Activated CD4-positive, alpha-beta T cell treated with anti-CD3 and anti-CD28 coated beads for 36 hours (primary cell): Measurements from ENCODE around the gene MAP6. TPM values are rescaled to one million over a fixed set of nuclear protein-coding genes. Genes with fewer than 3 reads are reported as not detected.

Source experiments
- ATAC-seq: fragments of 200-7000 bp; cut with Tn5 transposase; one replicate; pipeline ENCODE4 v1.10.0; 2021; ENCODE audit warnings: mild to moderate bottlenecking, moderate library complexity
- CTCF ChIA-PET: fragments of 350-600 bp; sonication (Branson Sonifier 250); formaldehyde crosslinking; loops from one replicate; lab custom pipeline; 2021; ENCODE audit warnings: antibody characterized with exemption; lab: Charles Lee
- POLR2A ChIA-PET: fragments of 350-600 bp; sonication (Branson Sonifier 250); formaldehyde crosslinking; loops from one replicate; lab custom pipeline; 2021; ENCODE audit warnings: antibody characterized with exemption, inconsistent platforms; lab: Charles Lee
- DNase-seq: peaks from one replicate; pipeline ENCODE4 v3.0.0-alpha.2; 2020
- H3K27ac Mint-ChIP-seq: one replicate; pipeline ENCODE4 v1.8.0; 2021; ENCODE audit warnings: mixed read lengths
- H3K27me3 Mint-ChIP-seq: one replicate; pipeline ENCODE4 v1.8.0; 2021; ENCODE audit warnings: mixed read lengths
- H3K36me3 Mint-ChIP-seq: one replicate; pipeline ENCODE4 v1.8.0; 2021; ENCODE audit warnings: low read depth, mixed read lengths
- H3K4me1 Mint-ChIP-seq: one replicate; pipeline ENCODE4 v1.8.0; 2021; ENCODE audit warnings: mixed read lengths
- H3K4me3 Mint-ChIP-seq: one replicate; pipeline ENCODE4 v1.8.0; 2021; ENCODE audit warnings: mild to moderate bottlenecking, moderate library complexity, mixed read lengths
- H3K9me3 Mint-ChIP-seq: one replicate; pipeline ENCODE4 v1.8.0; 2021; ENCODE audit warnings: low read depth, mixed read lengths
- intact Hi-C, 2 experiments: fragments of 100-400 bp; cut with DNase I in 1 of 2; cut with micrococcal nuclease in 1 of 2; formaldehyde crosslinking; loops; one replicate each; pipeline versions ENCODE4 v1.14.2 to v1.15.1; 2022 to 2024; cut with DNase I, micrococcal nuclease
- total RNA-seq, 2 experiments: library from RNA; stranded (reverse); gene quantifications; one replicate each; pipeline ENCODE4 v1.2.3, GENCODE V29; 2021

Gene MAP6
- total RNA-seq = under 1 TPM in 1 of 2 experiments, not detected in 1; 0.05 TPM

- Mint-ChIP-seq H3K27me3 (peaks cover 69% of the 10 kb centered on the region), H3K36me3 (no peaks in the 10 kb centered on the region), H3K4me3 (peak within 1 kb of the TSS; percentile 69), H3K27ac (peak within 1 kb of the TSS; percentile 17), H3K4me1 (peaks cover 12% of the 10 kb centered on the region), H3K9me3 (no peaks in the 10 kb centered on the region)
- DNase-seq = peak; percentile 59
- peak; percentile 40 for ATAC-seq
- intact Hi-C loops = no loop called here
- CTCF ChIA-PET = interaction anchor here (0.6 to 1.3 kb wide), 5 partner anchors 26 to 416 kb away, joined by 3 read pairs; no protein-coding TSS in a partner anchor
- POLR2A ChIA-PET = no interaction called here
Observed at GRCh38 chr11:75668451-75669297, at the start of gene MAP6. TSS of gene MAP6 (minus strand) at chr11:75669038. CDS start at chr11:75668369, 669 bp downstream.

- Mint-ChIP-seq H3K36me3 (no peaks in the 10 kb centered on the region), H3K27ac (no peak within 1 kb of the TSS), H3K27me3 (peaks cover 5% of the 10 kb centered on the region), H3K4me3 (no peak within 1 kb of the TSS), H3K4me1 (no peaks in the 10 kb centered on the region), H3K9me3 (no peaks in the 10 kb centered on the region)
- POLR2A ChIA-PET = no interaction called here
- CTCF ChIA-PET = no interaction called here
- ATAC-seq = no peak
- intact Hi-C loops = no loop called here
- no peak for DNase-seq
Observed at GRCh38 chr11:75717608-75718418, 49.0 kb upstream of the MAP6 start, which contains the start of gene MOGAT2. TSS of gene MOGAT2 (plus strand) at chr11:75717838. CDS start at chr11:75717889, 51 bp downstream.

- Mint-ChIP-seq H3K9me3 (no peaks in the 10 kb centered on the region), H3K27me3 (peaks cover 5% of the 10 kb centered on the region), H3K27ac (no peak overlapping the region), H3K4me1 (no peaks in the 10 kb centered on the region), H3K36me3 (no peaks in the 10 kb centered on the region), H3K4me3 (no peak overlapping the region)
- ChIA-PET POLR2A (no interaction called here), CTCF (no interaction called here)
- no peak for ATAC-seq
- intact Hi-C loops = no loop called here
- DNase-seq = no peak
Observed at GRCh38 chr11:75716659-75717058, 47.8 kb upstream of the MAP6 start.

GRCh38 chr11:75715688-75716087, 46.9 kb upstream of the MAP6 start:
- no peak for ATAC-seq
- Mint-ChIP-seq H3K4me1 (no peaks in the 10 kb centered on the region), H3K27ac (no peak overlapping the region), H3K36me3 (no peaks in the 10 kb centered on the region), H3K4me3 (no peak overlapping the region), H3K27me3 (peaks cover 7% of the 10 kb centered on the region), H3K9me3 (no peaks in the 10 kb centered on the region)
- CTCF ChIA-PET = no interaction called here
- POLR2A ChIA-PET = no interaction called here
- intact Hi-C loops = no loop called here
- DNase-seq = no peak

- ATAC-seq (no peak), DNase-seq (no peak)
- Mint-ChIP-seq H3K9me3 (no peaks in the 10 kb centered on the region), H3K27me3 (peaks cover 7% of the 10 kb centered on the region), H3K27ac (no peak overlapping the region), H3K36me3 (no peaks in the 10 kb centered on the region), H3K4me1 (no peaks in the 10 kb centered on the region), H3K4me3 (no peak overlapping the region)
- POLR2A ChIA-PET = no interaction called here
- intact Hi-C loops = no loop called here
- CTCF ChIA-PET = interaction anchor here (0.6 to 2.7 kb wide), 5 partner anchors 8 to 629 kb away, joined by 3 to 11 read pairs (median 3); no protein-coding TSS in a partner anchor
Observed at GRCh38 chr11:75714211-75714610, 45.4 kb upstream of the MAP6 start.

GRCh38 chr11:75706260-75706729, 37.5 kb upstream of the MAP6 start:
- ChIA-PET POLR2A (interaction anchor here (0.6 kb wide), 1 partner anchor 236 kb away, joined by 3 read pairs; no protein-coding TSS in a partner anchor), CTCF (interaction anchor here (0.6 to 2.6 kb wide), 33 partner anchors 8 to 943 kb away, joined by 3 to 8 read pairs (median 3); partner anchors contain the start of gene MAP6)
- H3K27ac Mint-ChIP-seq = no peak overlapping the region
- peak; percentile 82 for DNase-seq
- no peaks in the 10 kb centered on the region for H3K9me3 Mint-ChIP-seq
- peaks cover 10% of the 10 kb centered on the region for H3K4me1 Mint-ChIP-seq
- peaks cover 9% of the 10 kb centered on the region for H3K27me3 Mint-ChIP-seq
- no peak overlapping the region for H3K4me3 Mint-ChIP-seq
- intact Hi-C loops = loop anchor here in 1 of 2 experiments (1.0 to 5.0 kb wide), 2 partner anchors 161 to 612 kb away; no protein-coding TSS in a partner anchor
- H3K36me3 Mint-ChIP-seq = no peaks in the 10 kb centered on the region
- peak; percentile 96 for ATAC-seq

- H3K4me3 Mint-ChIP-seq = no peak overlapping the region
- no peak for ATAC-seq
- no peaks in the 10 kb centered on the region for H3K9me3 Mint-ChIP-seq
- CTCF ChIA-PET = interaction anchor here (0.6 to 2.6 kb wide), 31 partner anchors 8 to 943 kb away, joined by 3 to 8 read pairs (median 3); partner anchors contain the start of gene MAP6
- no peaks in the 10 kb centered on the region for H3K36me3 Mint-ChIP-seq
- H3K4me1 Mint-ChIP-seq = peaks cover 10% of the 10 kb centered on the region
- POLR2A ChIA-PET = no interaction called here
- no peak overlapping the region for H3K27ac Mint-ChIP-seq
- intact Hi-C loops = loop anchor here in 1 of 2 experiments (5.0 kb wide), 1 partner anchor 162 kb away; no protein-coding TSS in a partner anchor
- DNase-seq = no peak
- H3K27me3 Mint-ChIP-seq = peaks cover 7% of the 10 kb centered on the region
Observed at GRCh38 chr11:75705541-75705940, 36.7 kb upstream of the MAP6 start.

- peaks cover 10% of the 10 kb centered on the region for H3K4me1 Mint-ChIP-seq
- CTCF ChIA-PET = no interaction called here
- H3K4me3 Mint-ChIP-seq = no peak overlapping the region
Observed at GRCh38 chr11:75703695-75704237, 34.9 kb upstream of the MAP6 start.

GRCh38 chr11:75700940-75701339, 32.1 kb upstream of the MAP6 start:
- no peak for ATAC-seq
- no peaks in the 10 kb centered on the region for H3K9me3 Mint-ChIP-seq
- no peaks in the 10 kb centered on the region for H3K36me3 Mint-ChIP-seq
- no peak overlapping the region for H3K27ac Mint-ChIP-seq
- no peak for DNase-seq
- CTCF ChIA-PET = no interaction called here
- peaks cover 5% of the 10 kb centered on the region for H3K4me1 Mint-ChIP-seq
- intact Hi-C loops = no loop called here
- POLR2A ChIA-PET = no interaction called here
- peaks cover 33% of the 10 kb centered on the region for H3K27me3 Mint-ChIP-seq
- H3K4me3 Mint-ChIP-seq = no peak overlapping the region

More at GRCh38 chr11:75703695-75704237, 34.9 kb upstream of the MAP6 start:
- DNase-seq (no peak), ATAC-seq (no peak)
- Mint-ChIP-seq H3K27me3 (peaks cover 15% of the 10 kb centered on the region), H3K36me3 (no peaks in the 10 kb centered on the region), H3K9me3 (no peaks in the 10 kb centered on the region), H3K27ac (no peak overlapping the region)
- POLR2A ChIA-PET = no interaction called here
- intact Hi-C loops = no loop called here

- H3K27ac Mint-ChIP-seq = no peak overlapping the region
- peaks cover 44% of the 10 kb centered on the region for H3K27me3 Mint-ChIP-seq
- H3K9me3 Mint-ChIP-seq = no peaks in the 10 kb centered on the region
- CTCF ChIA-PET = interaction anchor here (0.6 to 0.8 kb wide), 4 partner anchors 8 to 19 kb away, joined by 3 to 6 read pairs (median 3); no protein-coding TSS in a partner anchor
- no peak overlapping the region for H3K4me3 Mint-ChIP-seq
- POLR2A ChIA-PET = no interaction called here
- H3K4me1 Mint-ChIP-seq = no peaks in the 10 kb centered on the region
- no peak for DNase-seq
- intact Hi-C loops = no loop called here
- ATAC-seq = no peak
- no peaks in the 10 kb centered on the region for H3K36me3 Mint-ChIP-seq
Observed at GRCh38 chr11:75697906-75698581, 29.2 kb upstream of the MAP6 start.
